HL-60/S4 treated with phorbol 12-myristate 13-acetate at 8.2 ng/mL for 4 days and 3 days (cell line): ENCODE measurements around the gene AGRN.
"Not testable (repeated sequence)": the region's sequence is repeated elsewhere in the genome, so short reads cannot be mapped to it uniquely, and the experiment has no call there.

Experiments
- in situ Hi-C: fragments of 300-500 bp; cut with MboI; formaldehyde crosslinking; loops from 2 replicates; pipeline ENCODE4 v1.15.0; 2022; ENCODE audit warnings: low sequenced_read_pairs

Gene AGRN

GRCh38 chr1:1063261-1063944 is 43.5 kb downstream of the AGRN start:
- in situ Hi-C loops: no loop called here

- in situ Hi-C loops: no loop called here
Observed at GRCh38 chr1:1063945-1064831, 44.3 kb downstream of the AGRN start.

- in situ Hi-C loops: no loop called here
Observed at GRCh38 chr1:1065265-1065939, 45.5 kb downstream of the AGRN start.

- in situ Hi-C loops: not testable (repeated sequence)
Observed at GRCh38 chr1:1065940-1066304, 46.0 kb downstream of the AGRN start.

GRCh38 chr1:1066403-1067283 is 46.7 kb downstream of the AGRN start:
- in situ Hi-C loops: no loop called here

GRCh38 chr1:1067284-1067859 is 47.5 kb downstream of the AGRN start:
- in situ Hi-C loops: no loop called here

GRCh38 chr1:1067860-1068516 is 48.1 kb downstream of the AGRN start:
- in situ Hi-C loops: no loop called here

GRCh38 chr1:1068517-1069055 is 48.7 kb downstream of the AGRN start:
- in situ Hi-C loops: no loop called here

- in situ Hi-C loops: no loop called here
Observed at GRCh38 chr1:1069056-1069710, 49.3 kb downstream of the AGRN start.

GRCh38 chr1:1069711-1070676 is 50.1 kb downstream of the AGRN start:
- in situ Hi-C loops: no loop called here

- in situ Hi-C loops: no loop called here
Observed at GRCh38 chr1:1071486-1072298, 51.8 kb downstream of the AGRN start.

GRCh38 chr1:1072299-1072848 is 52.5 kb downstream of the AGRN start:
- in situ Hi-C loops: no loop called here

GRCh38 chr1:1072849-1073742 is 53.2 kb downstream of the AGRN start:
- in situ Hi-C loops: no loop called here

- in situ Hi-C loops: no loop called here
Observed at GRCh38 chr1:1073743-1074587, 54.0 kb downstream of the AGRN start, which contains the start of gene RNF223. RNF223 (minus strand) TSS chr1:1074306; CDS start chr1:1072566, 1,740 bp downstream.
